Mammary epithelial cell (primary cell): Measurements from ENCODE around the gene ASZ1.
"Not testable (repeated sequence)": the region's sequence is repeated elsewhere in the genome, so short reads cannot be mapped to it uniquely, and the experiment has no call there.

ENCODE experiments used
- CTCF ChIP-seq, 2 donors: IDR thresholded peaks in 1 of 2; conservative IDR thresholded peaks in 1 of 2; 2 replicates each; pipeline ENCODE4 v1.5.1; 2011 to 2012; ENCODE audit warnings: inconsistent platforms in 2 of 2, low read length in 2 of 2, mild to moderate bottlenecking in 2 of 2, control low read depth in 1 of 2, low read depth in 1 of 2; ENCODE audit not compliant: insufficient read depth in 1 of 2; ENCODE audit errors: extremely low read depth in 1 of 2
- EZH2 ChIP-seq: IDR thresholded peaks from 2 replicates; pipeline ENCODE4 v1.6.1; 2012; ENCODE audit warnings: low read length, inconsistent platforms, borderline replicate concordance

DNA sequence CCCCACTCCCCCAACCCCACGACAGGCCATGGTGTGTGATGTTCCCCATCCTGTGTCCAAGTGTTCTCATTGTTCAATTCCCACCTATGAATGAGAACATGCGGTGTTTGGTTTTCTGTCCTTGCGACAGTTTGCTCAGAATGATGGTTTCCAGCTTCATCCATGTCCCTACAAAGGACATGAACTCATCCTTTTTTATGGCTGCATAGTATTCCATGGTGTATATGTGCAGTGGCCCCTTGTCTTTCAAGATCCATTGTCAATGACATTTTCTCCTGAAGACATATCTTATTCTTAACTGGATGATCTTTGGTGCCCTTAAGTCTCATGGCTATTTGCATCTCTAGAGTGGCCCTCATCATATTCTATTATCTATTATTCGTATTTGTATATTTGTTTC lies 33.5 kb upstream of the ASZ1 start:
- TF ChIP-seq CTCF (conservative IDR thresholded peaks at IDR 0.05 in 1 of 2, IDR thresholded peaks at IDR 0.05 in 1 of 2; ENCODE audit: extremely low read depth in 1 of 2, insufficient read depth in 1 of 2, low read depth in 1 of 2, low read length in 2 of 2); EZH2: not testable (repeated sequence)
